ENCODE data around the gene APAF1.

The APAF1 gene

DNA sequence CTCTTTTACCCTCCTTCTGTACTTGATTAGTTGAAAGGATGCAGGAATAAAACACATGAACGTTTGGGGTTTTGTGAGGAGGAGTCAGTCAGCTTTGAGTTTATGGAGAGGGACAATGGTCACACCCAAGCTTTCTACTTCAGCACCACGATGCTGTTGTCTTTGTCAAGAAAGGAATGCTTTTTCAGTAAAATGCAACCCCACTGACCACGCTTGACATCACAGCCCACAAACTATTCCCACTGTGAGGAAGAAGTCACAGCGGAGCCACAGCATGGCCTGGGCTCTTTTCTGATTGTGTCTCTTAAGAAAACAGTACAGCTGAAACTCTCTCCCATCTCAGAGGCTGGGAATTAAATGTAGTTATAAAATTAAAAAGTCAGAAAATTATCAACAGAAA, 135.2 kb downstream of the APAF1 start:
- TF ChIP-seq GATA3 (IDR thresholded peaks at IDR 0.05; ENCODE audit: low read depth, low read length): no peak
- no peak for TF ChIP-seq GATA2 (IDR thresholded peaks at IDR 0.05; ENCODE audit: low read depth, low read length)

GRCh38 chr12:98783420-98783819, 138.3 kb downstream of the APAF1 start:
- TF ChIP-seq GATA2 (IDR thresholded peaks at IDR 0.05; ENCODE audit: low read depth, low read length) (no peak), GATA3 (IDR thresholded peaks at IDR 0.05; ENCODE audit: low read depth, low read length) (no peak)
